ENCODE measurements around the gene SAXO2.

- no peak for TF ChIP-seq CTCF (IDR thresholded peaks at IDR 0.05 in 4 of 5, conservative IDR thresholded peaks at IDR 0.05 in 1 of 5)
- TF ChIP-seq POLR2A (IDR thresholded peaks at IDR 0.05), result no peak
Measured at GRCh38 chr15:82301296-82302016, 38.8 kb downstream of the SAXO2 start.
